OCI-LY7 (cell line): Measurements from ENCODE around the gene C6orf52.

Experiments used
- EZH2phosphoT487 ChIP-seq: fragments of 200-600 bp; sonication (generic); IDR thresholded peaks from 2 replicates; pipeline ENCODE4 v1.6.1; 2018; ENCODE audit warnings: low read depth, borderline replicate concordance, mild to moderate bottlenecking, mixed run types, antibody characterized with exemption, low read length, moderate library complexity, mixed read lengths
- TF ChIP-seq, protein P1 (sequence below): fragments of 200-600 bp; sonication (generic); conservative IDR thresholded peaks from 2 replicates; pipeline ENCODE4 v1.5.1; 2014; ENCODE audit warnings: mild to moderate bottlenecking, antibody characterized with exemption, low read length, moderate library complexity, mixed read lengths

DNA sequence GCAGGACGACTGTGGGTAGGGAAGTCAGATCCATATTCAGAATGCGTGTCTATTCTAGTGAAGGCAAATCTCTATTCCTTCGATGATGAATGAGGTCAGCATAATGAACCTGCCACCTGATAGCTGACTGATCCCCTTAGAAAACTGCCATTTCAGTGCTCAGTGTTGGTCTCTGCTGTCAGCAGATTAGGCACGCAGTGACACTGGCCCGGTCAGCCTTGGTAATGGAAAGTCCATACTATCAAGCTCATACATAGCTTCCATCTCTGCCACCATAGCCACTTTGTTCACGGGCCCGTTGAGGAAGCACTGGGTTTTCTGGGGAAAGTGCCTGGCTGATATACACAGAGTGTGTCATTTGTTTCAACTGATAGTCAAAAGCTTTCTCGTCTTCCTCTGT lies 54.0 kb downstream of the C6orf52 start:
- TF ChIP-seq, protein P1, sequence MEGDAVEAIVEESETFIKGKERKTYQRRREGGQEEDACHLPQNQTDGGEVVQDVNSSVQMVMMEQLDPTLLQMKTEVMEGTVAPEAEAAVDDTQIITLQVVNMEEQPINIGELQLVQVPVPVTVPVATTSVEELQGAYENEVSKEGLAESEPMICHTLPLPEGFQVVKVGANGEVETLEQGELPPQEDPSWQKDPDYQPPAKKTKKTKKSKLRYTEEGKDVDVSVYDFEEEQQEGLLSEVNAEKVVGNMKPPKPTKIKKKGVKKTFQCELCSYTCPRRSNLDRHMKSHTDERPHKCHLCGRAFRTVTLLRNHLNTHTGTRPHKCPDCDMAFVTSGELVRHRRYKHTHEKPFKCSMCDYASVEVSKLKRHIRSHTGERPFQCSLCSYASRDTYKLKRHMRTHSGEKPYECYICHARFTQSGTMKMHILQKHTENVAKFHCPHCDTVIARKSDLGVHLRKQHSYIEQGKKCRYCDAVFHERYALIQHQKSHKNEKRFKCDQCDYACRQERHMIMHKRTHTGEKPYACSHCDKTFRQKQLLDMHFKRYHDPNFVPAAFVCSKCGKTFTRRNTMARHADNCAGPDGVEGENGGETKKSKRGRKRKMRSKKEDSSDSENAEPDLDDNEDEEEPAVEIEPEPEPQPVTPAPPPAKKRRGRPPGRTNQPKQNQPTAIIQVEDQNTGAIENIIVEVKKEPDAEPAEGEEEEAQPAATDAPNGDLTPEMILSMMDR: no peak
- TF ChIP-seq EZH2phosphoT487: no peak
